Activated CD4-positive, alpha-beta memory T cell treated with anti-CD3 and anti-CD28 coated beads, Interleukin-2, amount 10 ng/mL, durations not matched to agents 7 days and 5 days (primary cell): Measurements from ENCODE around the gene TRIM13. TPM values are rescaled to one million over a fixed set of nuclear protein-coding genes. Genes with fewer than 3 reads are reported as not detected.
"Not testable (repeated sequence)": the region's sequence is repeated elsewhere in the genome, so short reads cannot be mapped to it uniquely, and the experiment has no call there.

Experiments
- CTCF ChIA-PET: fragments of 350-600 bp; sonication (Branson Sonifier 250); formaldehyde crosslinking; loops from one replicate; lab custom pipeline; 2021; ENCODE audit warnings: antibody characterized with exemption, inconsistent platforms; lab: Charles Lee
- POLR2A ChIA-PET: fragments of 350-600 bp; sonication (Branson Sonifier 250); formaldehyde crosslinking; loops from one replicate; lab custom pipeline; 2021; ENCODE audit warnings: antibody characterized with exemption; lab: Charles Lee
- DNase-seq: peaks from one replicate; pipeline ENCODE4 v3.0.0-alpha.2; 2020
- H3K27ac Mint-ChIP-seq: one replicate; pipeline ENCODE4 v1.8.0; 2021; ENCODE audit warnings: mild to moderate bottlenecking, mixed read lengths
- H3K27me3 Mint-ChIP-seq: one replicate; pipeline ENCODE4 v1.8.0; 2021; ENCODE audit warnings: mixed read lengths
- H3K36me3 Mint-ChIP-seq: one replicate; pipeline ENCODE4 v1.8.0; 2021; ENCODE audit warnings: low read depth, mixed read lengths
- H3K4me1 Mint-ChIP-seq: one replicate; pipeline ENCODE4 v1.8.0; 2021; ENCODE audit warnings: mixed read lengths
- H3K4me3 Mint-ChIP-seq: one replicate; pipeline ENCODE4 v1.8.0; 2021; ENCODE audit warnings: mild to moderate bottlenecking, mixed read lengths
- H3K9me3 Mint-ChIP-seq: one replicate; pipeline ENCODE4 v1.8.0; 2021; ENCODE audit warnings: mixed read lengths
- total RNA-seq, 2 experiments: library from RNA; stranded (reverse); gene quantifications; one replicate each; pipeline ENCODE4 v1.2.3, GENCODE V29; 2021

Gene TRIM13
- 10 to 100 TPM; 13.2 to 17.4 TPM for total RNA-seq

- CTCF ChIA-PET = interaction anchor here (0.7 to 3.5 kb wide), 35 partner anchors 9 to 1074 kb away, joined by 3 to 65 read pairs (median 4); partner anchors contain the start of genes CAB39L, SETDB2 and SPRYD7
- H3K27me3 Mint-ChIP-seq = no peaks in the 10 kb centered on the region
- no peaks in the 10 kb centered on the region for H3K9me3 Mint-ChIP-seq
- peak within 1 kb of the TSS; percentile 75 for H3K4me3 Mint-ChIP-seq
- POLR2A ChIA-PET = interaction anchor here (0.6 to 3.8 kb wide), 45 partner anchors 9 to 1072 kb away, joined by 3 to 136 read pairs (median 4); partner anchors contain the start of genes CDADC1, RNASEH2B and SPRYD7
- peaks cover 37% of the 10 kb centered on the region for H3K4me1 Mint-ChIP-seq
- peak within 1 kb of the TSS; percentile 85 for H3K27ac Mint-ChIP-seq
- H3K36me3 Mint-ChIP-seq = peaks cover 37% of the 10 kb centered on the region
- peak; percentile 86 for DNase-seq
Observed at GRCh38 chr13:49996951-49997895, at the start of gene TRIM13. TRIM13 (plus strand) TSS chr13:49997042; CDS start chr13:50011941, 14,899 bp downstream.

- POLR2A ChIA-PET, H3K36me3 Mint-ChIP-seq, H3K27ac Mint-ChIP-seq, H3K9me3 Mint-ChIP-seq, H3K4me1 Mint-ChIP-seq, DNase-seq, CTCF ChIA-PET, H3K4me3 Mint-ChIP-seq: not testable (repeated sequence)
- peaks cover 10% of the 10 kb centered on the region for H3K27me3 Mint-ChIP-seq
Observed at GRCh38 chr13:49948777-49949270, 48.0 kb upstream of the TRIM13 start.

- no peaks in the 10 kb centered on the region for H3K36me3 Mint-ChIP-seq
- no peak overlapping the region for H3K4me3 Mint-ChIP-seq
- H3K27me3 Mint-ChIP-seq = peaks cover 10% of the 10 kb centered on the region
- H3K27ac Mint-ChIP-seq = no peak overlapping the region
- H3K4me1 Mint-ChIP-seq = no peaks in the 10 kb centered on the region
- POLR2A ChIA-PET = interaction anchor here (1.1 kb wide), 1 partner anchor 45 kb away, joined by 3 read pairs; the partner anchor contains the start of gene TRIM13
- no peak for DNase-seq
- CTCF ChIA-PET = no interaction called here
- peaks cover 3% of the 10 kb centered on the region for H3K9me3 Mint-ChIP-seq
Observed at GRCh38 chr13:49951754-49952535, 44.9 kb upstream of the TRIM13 start.

- Mint-ChIP-seq H3K27me3 (peaks cover 9% of the 10 kb centered on the region), H3K9me3 (no peaks in the 10 kb centered on the region), H3K36me3 (peaks cover 2% of the 10 kb centered on the region), H3K4me3 (no peak overlapping the region), H3K4me1 (no peaks in the 10 kb centered on the region), H3K27ac (no peak overlapping the region)
- ChIA-PET POLR2A (no interaction called here), CTCF (interaction anchor here (1.0 kb wide), 1 partner anchor 23 kb away, joined by 3 read pairs; no protein-coding TSS in a partner anchor)
- no peak for DNase-seq
Observed at GRCh38 chr13:49953560-49953959, 43.3 kb upstream of the TRIM13 start.

GRCh38 chr13:49954674-49955455 is 42.0 kb upstream of the TRIM13 start:
- no peak overlapping the region for H3K27ac Mint-ChIP-seq
- no peak overlapping the region for H3K4me3 Mint-ChIP-seq
- POLR2A ChIA-PET = no interaction called here
- no peaks in the 10 kb centered on the region for H3K4me1 Mint-ChIP-seq
- DNase-seq = no peak
- H3K9me3 Mint-ChIP-seq = no peaks in the 10 kb centered on the region
- no peaks in the 10 kb centered on the region for H3K27me3 Mint-ChIP-seq
- peaks cover 11% of the 10 kb centered on the region for H3K36me3 Mint-ChIP-seq
- CTCF ChIA-PET = no interaction called here

GRCh38 chr13:49956131-49956530 is 40.7 kb upstream of the TRIM13 start:
- H3K9me3 Mint-ChIP-seq = peaks cover 3% of the 10 kb centered on the region
- ChIA-PET CTCF (no interaction called here), POLR2A (no interaction called here)
- no peak for DNase-seq
- no peak overlapping the region for H3K27ac Mint-ChIP-seq
- no peaks in the 10 kb centered on the region for H3K27me3 Mint-ChIP-seq
- H3K36me3 Mint-ChIP-seq = peaks cover 14% of the 10 kb centered on the region
- no peaks in the 10 kb centered on the region for H3K4me1 Mint-ChIP-seq
- H3K4me3 Mint-ChIP-seq = no peak overlapping the region

- peaks cover 22% of the 10 kb centered on the region for H3K36me3 Mint-ChIP-seq
- H3K4me1 Mint-ChIP-seq = no peaks in the 10 kb centered on the region
- peaks cover 5% of the 10 kb centered on the region for H3K9me3 Mint-ChIP-seq
- no peaks in the 10 kb centered on the region for H3K27me3 Mint-ChIP-seq
- POLR2A ChIA-PET = no interaction called here
- no peak overlapping the region for H3K27ac Mint-ChIP-seq
- DNase-seq = no peak
- H3K4me3 Mint-ChIP-seq = no peak overlapping the region
- CTCF ChIA-PET = interaction anchor here (0.5 kb wide), 1 partner anchor 294 kb away, joined by 3 read pairs; no protein-coding TSS in a partner anchor
Observed at GRCh38 chr13:49958321-49958720, 38.5 kb upstream of the TRIM13 start.

GRCh38 chr13:49967456-49967855 is 29.4 kb upstream of the TRIM13 start:
- Mint-ChIP-seq H3K9me3 (peaks cover 8% of the 10 kb centered on the region), H3K4me1 (no peaks in the 10 kb centered on the region), H3K4me3 (no peak overlapping the region), H3K27ac (no peak overlapping the region), H3K36me3 (peaks cover 30% of the 10 kb centered on the region), H3K27me3 (no peaks in the 10 kb centered on the region)
- CTCF ChIA-PET = interaction anchor here (1.8 kb wide), 1 partner anchor 9 kb away, joined by 5 read pairs; no protein-coding TSS in a partner anchor
- POLR2A ChIA-PET = interaction anchor here (0.7 kb wide), 1 partner anchor 1984 kb away, joined by 4 read pairs; no protein-coding TSS in a partner anchor
- DNase-seq = no peak

- no peaks in the 10 kb centered on the region for H3K27me3 Mint-ChIP-seq
- H3K27ac Mint-ChIP-seq = no peak overlapping the region
- ChIA-PET CTCF (interaction anchor here (0.9 to 1.3 kb wide), 2 partner anchors 939 to 1097 kb away, joined by 3 read pairs; no protein-coding TSS in a partner anchor), POLR2A (no interaction called here)
- H3K36me3 Mint-ChIP-seq = peaks cover 4% of the 10 kb centered on the region
- no peaks in the 10 kb centered on the region for H3K9me3 Mint-ChIP-seq
- peaks cover 2% of the 10 kb centered on the region for H3K4me1 Mint-ChIP-seq
- no peak overlapping the region for H3K4me3 Mint-ChIP-seq
- no peak for DNase-seq
Observed at GRCh38 chr13:49972709-49973108, 24.1 kb upstream of the TRIM13 start.

- no peak overlapping the region for H3K27ac Mint-ChIP-seq
- ChIA-PET POLR2A (interaction anchor here (1.2 to 2.7 kb wide), 3 partner anchors 21 to 936 kb away, joined by 3 to 12 read pairs (median 7); partner anchors contain the start of gene TRIM13), CTCF (interaction anchor here (0.6 to 2.6 kb wide), 22 partner anchors 10 to 1096 kb away, joined by 3 to 17 read pairs (median 4); partner anchors contain the start of genes SPRYD7 and TRIM13)
- H3K27me3 Mint-ChIP-seq = no peaks in the 10 kb centered on the region
- peaks cover 4% of the 10 kb centered on the region for H3K36me3 Mint-ChIP-seq
- H3K9me3 Mint-ChIP-seq = no peaks in the 10 kb centered on the region
- no peak for DNase-seq
- H3K4me3 Mint-ChIP-seq = no peak overlapping the region
- H3K4me1 Mint-ChIP-seq = peaks cover 2% of the 10 kb centered on the region
Observed at GRCh38 chr13:49975826-49976225, 21.0 kb upstream of the TRIM13 start.

- peak; percentile 78 for DNase-seq
- H3K4me3 Mint-ChIP-seq = no peak overlapping the region
- CTCF ChIA-PET = interaction anchor here (0.6 to 2.6 kb wide), 37 partner anchors 9 to 1146 kb away, joined by 3 to 17 read pairs (median 3); partner anchors contain the start of genes SPRYD7 and TRIM13
- H3K27ac Mint-ChIP-seq = no peak overlapping the region
- no peaks in the 10 kb centered on the region for H3K9me3 Mint-ChIP-seq
- POLR2A ChIA-PET = interaction anchor here (1.1 to 2.7 kb wide), 5 partner anchors 21 to 935 kb away, joined by 3 to 12 read pairs (median 5); partner anchors contain the start of gene TRIM13
- H3K36me3 Mint-ChIP-seq = peaks cover 4% of the 10 kb centered on the region
- no peaks in the 10 kb centered on the region for H3K27me3 Mint-ChIP-seq
- peaks cover 2% of the 10 kb centered on the region for H3K4me1 Mint-ChIP-seq
Observed at GRCh38 chr13:49976314-49977258, 20.3 kb upstream of the TRIM13 start.
